PC-3 (cell line): ENCODE data around the gene DNAJB2. TPM values are rescaled to one million over a fixed set of nuclear protein-coding genes. Genes with fewer than 3 reads are reported as not detected.
A peak's percentile ranks its signal among the peaks of the same experiment; 100 is the strongest.

ENCODE experiments used
- ATAC-seq: fragments of 200-7000 bp; cut with Tn5 transposase; 2 replicates; pipeline ENCODE4 v1.9.1; 2020; ENCODE audit warnings: mild to moderate bottlenecking, moderate library complexity
- BruUV-seq: library from RNA; stranded (reverse); fragments of 400-500 nt; replicated peaks from 2 replicates; lab custom pipeline; 2021; lab: Mats Ljungman, UMichigan
- CTCF ChIA-PET: fragments of 300-600 bp; sonication (Branson Sonifier 250); formaldehyde crosslinking; loops from one replicate; lab custom pipeline; 2022; ENCODE audit warnings: antibody characterized with exemption; lab: Charles Lee
- POLR2A ChIA-PET: fragments of 300-600 bp; sonication (Branson Sonifier 250); formaldehyde crosslinking; loops from one replicate; lab custom pipeline; 2022; ENCODE audit warnings: antibody characterized with exemption; ENCODE audit not compliant: unreplicated experiment; lab: Charles Lee
- DNase-seq: peaks from one replicate; pipeline ENCODE4 v3.0.0-alpha.2; 2015
- H2AFZ ChIP-seq: fragments of 300-600 bp; sonication (generic); 2 replicates; pipeline ENCODE4 v1.6.0; 2016; ENCODE audit warnings: antibody characterized with exemption, low read length
- H3F3A ChIP-seq: fragments of 300-600 bp; sonication (generic); one replicate; pipeline ENCODE4 v1.6.0; 2017; ENCODE audit warnings: antibody characterized with exemption, low read length, control low read depth, mild to moderate bottlenecking; ENCODE audit not compliant: unreplicated experiment
- H3K27ac ChIP-seq: fragments of 300-600 bp; sonication (generic); 2 replicates; pipeline ENCODE4 v1.5.1; 2016; ENCODE audit warnings: mild to moderate bottlenecking, low read length
- H3K27me3 ChIP-seq: fragments of 300-600 bp; sonication (generic); 2 replicates; pipeline ENCODE4 v1.6.1; 2016; ENCODE audit warnings: low read length, mixed read lengths
- H3K36me3 ChIP-seq: fragments of 300-600 bp; sonication (generic); 2 replicates; pipeline ENCODE4 v1.6.1; 2016; ENCODE audit warnings: low read depth, mixed run types, low read length, mixed read lengths
- H3K4me1 ChIP-seq: fragments of 300-600 bp; sonication (generic); 2 replicates; pipeline ENCODE4 v1.5.1; 2016; ENCODE audit warnings: low read length; ENCODE audit not compliant: insufficient read depth
- H3K4me2 ChIP-seq: fragments of 300-600 bp; sonication (generic); 2 replicates; pipeline ENCODE4 v1.6.0; 2016; ENCODE audit warnings: low read length
- H3K4me3 ChIP-seq: fragments of 300-600 bp; sonication (generic); 2 replicates; pipeline ENCODE4 v1.5.1; 2016; ENCODE audit warnings: mild to moderate bottlenecking, low read length, mixed read lengths
- H3K79me2 ChIP-seq: fragments of 300-600 bp; sonication (generic); 2 replicates; pipeline ENCODE4 v1.6.1; 2017; ENCODE audit warnings: low read length, mixed read lengths
- H3K9ac ChIP-seq: fragments of 300-600 bp; sonication (generic); 2 replicates; pipeline ENCODE4 v1.6.0; 2016; ENCODE audit warnings: mild to moderate bottlenecking, low read length
- H3K9me2 ChIP-seq: fragments of 300-600 bp; sonication (generic); replicated peaks from 2 replicates; pipeline ENCODE4 v1.6.1; 2016; ENCODE audit warnings: mixed run types, low read length, mixed read lengths
- H3K9me3 ChIP-seq: fragments of 300-600 bp; sonication (generic); 2 replicates; pipeline ENCODE4 v1.6.1; 2016; ENCODE audit warnings: low read length, mixed read lengths
- H4K20me1 ChIP-seq: fragments of 300-600 bp; sonication (generic); 2 replicates; pipeline ENCODE4 v1.6.1; 2016; ENCODE audit warnings: low read length, mixed read lengths
- EZH2 ChIP-seq: fragments of 300-600 bp; sonication (generic); IDR thresholded peaks from one replicate; pipeline ENCODE4 v1.6.1; 2017; ENCODE audit warnings: antibody characterized with exemption, mild to moderate bottlenecking, low read length; ENCODE audit not compliant: unreplicated experiment
- EZH2phosphoT487 ChIP-seq: fragments of 300-600 bp; sonication (generic); IDR thresholded peaks from 2 replicates; pipeline ENCODE4 v1.6.1; 2018; ENCODE audit warnings: mild to moderate bottlenecking, antibody characterized with exemption, low read length, borderline replicate concordance
- intact Hi-C: fragments of 100-400 bp; cut with micrococcal nuclease; formaldehyde crosslinking; loops from 2 replicates; pipeline ENCODE4 v1.9.0; 2023
- total RNA-seq: library from RNA; depleted of rRNA; stranded (reverse); fragments of >200 nt; gene quantifications from 2 replicates; pipeline ENCODE4 v1.2.3, GENCODE V29; 2014
- TF ChIP-seq, protein P1 (sequence below): fragments of 300-600 bp; sonication (generic); conservative IDR thresholded peaks from 2 replicates; pipeline ENCODE4 v1.5.1; 2017; ENCODE audit warnings: antibody characterized with exemption, low read depth, mild to moderate bottlenecking, low read length

Gene DNAJB2
- total RNA-seq, 1 experiment from 2014 or later, result 62.3 TPM

DNA sequence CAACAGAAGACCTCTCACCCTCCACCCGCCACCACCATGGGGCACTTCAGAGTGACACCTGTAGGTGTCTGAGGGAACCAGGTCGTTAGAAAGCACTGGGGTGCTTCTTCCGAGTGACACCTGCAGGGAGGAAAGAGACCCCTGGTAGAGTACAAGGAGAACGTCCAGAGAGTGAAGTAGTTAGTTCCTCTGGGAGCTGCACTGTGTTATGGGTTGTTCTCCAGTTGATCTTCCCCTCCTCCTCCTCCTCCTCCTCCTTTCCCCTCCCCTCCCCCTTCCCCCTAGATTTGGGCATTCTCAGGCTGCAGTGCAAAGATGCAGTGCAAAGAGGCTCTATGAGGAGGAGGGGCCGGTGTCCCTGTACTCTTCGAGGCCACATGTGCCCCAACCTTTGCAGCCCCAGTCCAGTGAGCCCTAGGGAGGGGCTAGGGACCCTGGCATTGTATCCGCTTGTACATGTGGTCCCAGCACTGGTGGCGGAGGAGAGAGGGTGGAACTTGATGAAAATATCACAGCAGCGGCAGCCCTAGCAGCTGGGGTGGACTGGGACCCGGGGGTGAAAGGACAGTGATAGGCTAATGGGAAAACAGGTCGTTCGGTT lies 850 bp downstream of the DNAJB2 start:
- no peaks in the 10 kb centered on the region for H3K9me3 ChIP-seq
- POLR2A ChIA-PET, result interaction anchor here (1.1 kb wide), 1 partner anchor 30 kb away, joined by 4 read pairs; no protein-coding TSS in a partner anchor
- no peak for ATAC-seq

DNA sequence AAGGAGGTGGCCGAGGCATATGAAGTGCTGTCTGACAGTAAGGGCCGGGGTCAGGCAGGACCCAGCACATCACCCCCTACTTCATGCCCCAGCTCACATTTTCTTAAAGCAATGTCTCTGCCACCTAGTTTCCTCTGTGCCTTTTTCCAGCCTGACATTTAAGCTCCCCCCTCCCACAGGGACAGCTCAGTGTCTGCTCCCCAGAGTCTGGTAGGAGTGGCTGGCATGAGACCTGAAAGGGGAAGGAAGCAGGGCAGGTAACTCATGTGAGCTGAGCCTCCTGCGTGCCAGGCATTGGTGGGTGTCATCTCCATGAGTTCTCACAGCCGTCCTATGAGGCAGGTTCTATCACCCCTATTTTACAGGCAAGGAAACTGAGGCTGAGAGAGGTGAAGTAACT lies 1.5 kb downstream of the DNAJB2 start:
- TSS peak; percentile 39 for BruUV-seq
- no peak for DNase-seq
- Histone ChIP-seq H3K36me3 (peaks cover 3% of the 10 kb centered on the region; the same call in 1 of the 2 replicates), H4K20me1 (no peaks in the 10 kb centered on the region), H3K4me1 (peaks cover 24% of the 10 kb centered on the region), H3K4me2 (peak overlapping the region; percentile 99; the same call in 1 of the 2 replicates), H3F3A (no peaks in the 10 kb centered on the region), H3K27me3 (no peaks in the 10 kb centered on the region), H3K4me3 (no peak overlapping the region), H3K9ac (no peak overlapping the region), H2AFZ (no peak overlapping the region), H3K27ac (no peak overlapping the region), H3K79me2 (peaks cover 11% of the 10 kb centered on the region), H3K9me3 (no peaks in the 10 kb centered on the region), H3K9me2 (no peaks in the 10 kb centered on the region)
- intact Hi-C loops, result no loop called here
- POLR2A ChIA-PET, result no interaction called here
- no peak for ATAC-seq
- CTCF ChIA-PET, result no interaction called here
- TF ChIP-seq, protein P1, sequence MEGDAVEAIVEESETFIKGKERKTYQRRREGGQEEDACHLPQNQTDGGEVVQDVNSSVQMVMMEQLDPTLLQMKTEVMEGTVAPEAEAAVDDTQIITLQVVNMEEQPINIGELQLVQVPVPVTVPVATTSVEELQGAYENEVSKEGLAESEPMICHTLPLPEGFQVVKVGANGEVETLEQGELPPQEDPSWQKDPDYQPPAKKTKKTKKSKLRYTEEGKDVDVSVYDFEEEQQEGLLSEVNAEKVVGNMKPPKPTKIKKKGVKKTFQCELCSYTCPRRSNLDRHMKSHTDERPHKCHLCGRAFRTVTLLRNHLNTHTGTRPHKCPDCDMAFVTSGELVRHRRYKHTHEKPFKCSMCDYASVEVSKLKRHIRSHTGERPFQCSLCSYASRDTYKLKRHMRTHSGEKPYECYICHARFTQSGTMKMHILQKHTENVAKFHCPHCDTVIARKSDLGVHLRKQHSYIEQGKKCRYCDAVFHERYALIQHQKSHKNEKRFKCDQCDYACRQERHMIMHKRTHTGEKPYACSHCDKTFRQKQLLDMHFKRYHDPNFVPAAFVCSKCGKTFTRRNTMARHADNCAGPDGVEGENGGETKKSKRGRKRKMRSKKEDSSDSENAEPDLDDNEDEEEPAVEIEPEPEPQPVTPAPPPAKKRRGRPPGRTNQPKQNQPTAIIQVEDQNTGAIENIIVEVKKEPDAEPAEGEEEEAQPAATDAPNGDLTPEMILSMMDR, result no peak
- no peak for TF ChIP-seq EZH2phosphoT487
- TF ChIP-seq EZH2, result no peak

More for the DNA sequence above, 850 bp downstream of the DNAJB2 start:
- CTCF ChIA-PET, result interaction anchor here (3.5 kb wide), 1 partner anchor 15 kb away, joined by 39 read pairs; no protein-coding TSS in a partner anchor
- intact Hi-C loops, result loop anchor here (1.0 to 2.0 kb wide), 4 partner anchors 14 to 120 kb away; partner anchors contain the start of genes ABCB6 and NHEJ1
- Histone ChIP-seq H3K4me1 (peaks cover 27% of the 10 kb centered on the region), H3K36me3 (peaks cover 2% of the 10 kb centered on the region; the same call in 1 of the 2 replicates), H3K27me3 (no peaks in the 10 kb centered on the region), H3K9me2 (no peaks in the 10 kb centered on the region), H3K4me2 (peak overlapping the region; percentile 99), H3K4me3 (peak overlapping the region; percentile 86), H3K27ac (peak overlapping the region; percentile 85), H4K20me1 (no peaks in the 10 kb centered on the region), H3K79me2 (peaks cover 11% of the 10 kb centered on the region), H3F3A (no peaks in the 10 kb centered on the region), H2AFZ (peak overlapping the region; percentile 58), H3K9ac (peak overlapping the region; percentile 83)
- DNase-seq, result no peak
- no TSS peak for BruUV-seq
- TF ChIP-seq EZH2 (no peak), EZH2phosphoT487 (no peak)
- TF ChIP-seq, protein P1, result peak; percentile 18

DNA sequence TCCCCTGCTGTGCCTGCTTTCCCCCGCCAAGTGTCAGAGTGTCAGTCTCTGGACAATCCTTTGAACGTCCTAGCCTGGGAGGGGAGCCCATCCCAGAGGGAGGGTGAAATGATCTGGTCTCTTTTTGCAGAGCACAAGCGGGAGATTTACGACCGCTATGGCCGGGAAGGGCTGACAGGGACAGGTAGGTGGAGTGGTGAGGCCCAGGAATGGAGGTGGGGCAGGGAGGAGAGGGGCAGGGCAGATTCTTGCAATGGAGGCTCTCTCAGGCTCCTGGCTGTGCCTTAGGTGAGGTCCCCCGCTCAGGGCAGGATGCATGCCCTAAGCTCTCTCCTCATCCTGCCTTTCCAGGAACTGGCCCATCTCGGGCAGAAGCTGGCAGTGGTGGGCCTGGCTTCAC lies 2.4 kb downstream of the DNAJB2 start:
- ChIA-PET POLR2A (no interaction called here), CTCF (no interaction called here)
- Histone ChIP-seq H3K9me3 (no peaks in the 10 kb centered on the region), H3K9me2 (no peaks in the 10 kb centered on the region), H3K4me2 (no peak overlapping the region), H3K79me2 (peaks cover 11% of the 10 kb centered on the region), H3F3A (no peaks in the 10 kb centered on the region), H2AFZ (no peak overlapping the region), H3K27ac (no peak overlapping the region), H4K20me1 (no peaks in the 10 kb centered on the region), H3K4me3 (no peak overlapping the region), H3K27me3 (no peaks in the 10 kb centered on the region), H3K9ac (no peak overlapping the region), H3K4me1 (peaks cover 24% of the 10 kb centered on the region), H3K36me3 (peaks cover 3% of the 10 kb centered on the region; the same call in 1 of the 2 replicates)
- no TSS peak for BruUV-seq
- DNase-seq, result no peak
- intact Hi-C loops, result no loop called here
- ATAC-seq, result no peak
- TF ChIP-seq, protein P1, result no peak
- TF ChIP-seq EZH2, result no peak
- no peak for TF ChIP-seq EZH2phosphoT487
